Hepatocyte (in vitro differentiated cells): ENCODE results near the gene SLC12A7. TPM values are rescaled to one million over a fixed set of nuclear protein-coding genes. Genes with fewer than 3 reads are reported as not detected.

Source experiments
- DNase-seq: peaks from one replicate; pipeline ENCODE4 v3.0.0-alpha.2; 2016; ENCODE audit warnings: low spot score
- H2AFZ ChIP-seq: fragments of 200-600 bp; sonication (generic); 2 replicates; pipeline ENCODE4 v1.6.0; 2016; ENCODE audit warnings: antibody characterized with exemption, mild to moderate bottlenecking
- H3K27ac ChIP-seq: fragments of 200-600 bp; sonication (generic); 2 replicates; pipeline ENCODE4 v1.5.1; 2016; ENCODE audit warnings: mild to moderate bottlenecking
- H3K27me3 ChIP-seq: fragments of 200-600 bp; sonication (generic); 2 replicates; pipeline ENCODE4 v1.6.1; 2016
- H3K36me3 ChIP-seq: fragments of 200-600 bp; sonication (generic); replicated peaks from 2 replicates; pipeline ENCODE4 v1.5.1; 2016; ENCODE audit warnings: low read depth; ENCODE audit not compliant: insufficient read depth
- H3K4me1 ChIP-seq: fragments of 200-600 bp; sonication (generic); 2 replicates; pipeline ENCODE4 v1.5.1; 2016; ENCODE audit warnings: mild to moderate bottlenecking, moderate library complexity; ENCODE audit not compliant: insufficient read depth
- H3K4me2 ChIP-seq: fragments of 200-600 bp; sonication (generic); 2 replicates; pipeline ENCODE4 v1.6.0; 2016
- H3K4me3 ChIP-seq: fragments of 200-600 bp; sonication (generic); 2 replicates; pipeline ENCODE4 v1.5.1; 2016; ENCODE audit warnings: mild to moderate bottlenecking
- H3K79me2 ChIP-seq: fragments of 200-600 bp; sonication (generic); 2 replicates; pipeline ENCODE4 v1.6.0; 2017; ENCODE audit warnings: mild to moderate bottlenecking
- H3K9me2 ChIP-seq: fragments of 200-600 bp; sonication (generic); replicated peaks from 2 replicates; pipeline ENCODE4 v1.6.0; 2017; ENCODE audit warnings: mild to moderate bottlenecking; ENCODE audit not compliant: insufficient read depth
- H3K9me3 ChIP-seq: fragments of 200-600 bp; sonication (generic); 2 replicates; pipeline ENCODE4 v1.5.1; 2016; ENCODE audit warnings: low read depth, mild to moderate bottlenecking
- H4K20me1 ChIP-seq: fragments of 200-600 bp; sonication (generic); 2 replicates; pipeline ENCODE4 v1.6.0; 2016; ENCODE audit warnings: mild to moderate bottlenecking; ENCODE audit not compliant: insufficient read depth, poor library complexity, severe bottlenecking
- EZH2 ChIP-seq: fragments of 200-600 bp; sonication (generic); IDR thresholded peaks from 2 replicates; pipeline ENCODE4 v1.6.1; 2016; ENCODE audit warnings: antibody characterized with exemption, mild to moderate bottlenecking, borderline replicate concordance
- EZH2phosphoT487 ChIP-seq: fragments of 200-600 bp; sonication (generic); IDR thresholded peaks from one replicate; pipeline ENCODE4 v1.6.1; 2018; ENCODE audit warnings: antibody characterized with exemption, mild to moderate bottlenecking, low read depth, moderate library complexity; ENCODE audit not compliant: unreplicated experiment, severe bottlenecking
- WGBS: methylation state at CpG from one replicate; pipeline ENCODE4 v1.1.6; 2016; ENCODE audit warnings: low lambda C conversion rate; ENCODE audit errors: missing lambda C conversion rate; 5-methylcytosine and 5-hydroxymethylcytosine counted together
- polyA plus RNA-seq: library from polyadenylated mRNA; unstranded; fragments of >200 nt; fragmentation: Nextera tagmentation; extraction: Ambion mirVana; gene quantifications from 2 replicates; pipeline ENCODE4 v1.2.1, GENCODE V29; 2016
- total RNA-seq: library from RNA; depleted of rRNA; stranded (reverse); fragments of >200 nt; gene quantifications from 2 replicates; pipeline ENCODE4 v1.2.3, GENCODE V29; 2014
- TF ChIP-seq, protein P1 (sequence below): fragments of 200-600 bp; sonication (generic); IDR thresholded peaks from 2 replicates; pipeline ENCODE4 v1.5.1; 2016; ENCODE audit warnings: antibody characterized with exemption, mild to moderate bottlenecking; ENCODE audit not compliant: poor library complexity

SLC12A7 gene
- total and polyA plus RNA-seq, 2 experiments from 2014 or later: 30.2 to 34.3 TPM

DNA sequence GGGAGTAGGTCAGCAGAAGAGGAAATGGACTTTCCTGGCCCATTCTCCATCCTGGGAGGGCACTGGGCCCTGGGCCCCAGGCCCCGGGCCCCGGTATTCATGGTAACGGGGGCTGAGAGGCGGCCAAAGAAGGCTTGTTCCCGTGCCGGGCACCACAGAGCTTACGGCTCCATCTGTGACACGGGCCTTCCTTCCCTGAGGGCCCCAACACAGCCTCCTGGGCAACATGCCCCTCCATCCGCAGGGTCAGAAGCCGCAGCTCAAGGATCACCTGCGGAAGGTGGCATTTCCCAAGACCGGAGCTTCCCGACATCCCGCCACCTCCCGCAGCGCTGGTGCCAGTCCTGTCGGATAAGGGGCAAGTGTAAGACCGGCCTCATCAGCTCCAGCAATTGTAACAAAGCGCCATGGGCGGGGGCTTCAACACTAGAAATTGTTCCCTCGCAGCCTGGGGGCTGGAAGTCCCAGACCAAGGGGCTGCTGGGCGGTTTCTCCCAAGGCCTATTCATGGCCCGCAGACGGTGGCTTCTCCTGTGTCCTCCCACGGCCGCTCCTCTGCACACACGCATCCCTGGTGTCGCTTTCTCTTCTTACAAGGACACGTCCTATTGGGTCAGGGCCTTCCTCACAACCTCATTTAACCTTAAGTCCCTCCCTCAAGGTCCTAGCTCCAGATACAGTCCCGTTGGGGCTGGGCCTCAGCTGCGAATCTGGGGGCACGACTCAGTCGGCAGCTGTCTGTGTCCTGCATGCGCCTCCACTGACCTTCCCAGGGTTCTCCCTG is 31.2 kb upstream of the SLC12A7 start:
- Histone ChIP-seq H3K4me1 (no peaks in the 10 kb centered on the region), H3K79me2 (no peaks in the 10 kb centered on the region), H2AFZ (no peak overlapping the region), H3K9me3 (no peaks in the 10 kb centered on the region), H3K36me3 (no peaks in the 10 kb centered on the region), H4K20me1 (no peaks in the 10 kb centered on the region), H3K27ac (no peak overlapping the region), H3K27me3 (no peaks in the 10 kb centered on the region), H3K4me2 (no peak overlapping the region), H3K9me2 (no peaks in the 10 kb centered on the region), H3K4me3 (no peak overlapping the region)
- WGBS: 92% methylated on average over 34 of the region's 34 CpGs
- TF ChIP-seq EZH2phosphoT487 (no peak), EZH2 (no peak)
- TF ChIP-seq, protein P1, sequence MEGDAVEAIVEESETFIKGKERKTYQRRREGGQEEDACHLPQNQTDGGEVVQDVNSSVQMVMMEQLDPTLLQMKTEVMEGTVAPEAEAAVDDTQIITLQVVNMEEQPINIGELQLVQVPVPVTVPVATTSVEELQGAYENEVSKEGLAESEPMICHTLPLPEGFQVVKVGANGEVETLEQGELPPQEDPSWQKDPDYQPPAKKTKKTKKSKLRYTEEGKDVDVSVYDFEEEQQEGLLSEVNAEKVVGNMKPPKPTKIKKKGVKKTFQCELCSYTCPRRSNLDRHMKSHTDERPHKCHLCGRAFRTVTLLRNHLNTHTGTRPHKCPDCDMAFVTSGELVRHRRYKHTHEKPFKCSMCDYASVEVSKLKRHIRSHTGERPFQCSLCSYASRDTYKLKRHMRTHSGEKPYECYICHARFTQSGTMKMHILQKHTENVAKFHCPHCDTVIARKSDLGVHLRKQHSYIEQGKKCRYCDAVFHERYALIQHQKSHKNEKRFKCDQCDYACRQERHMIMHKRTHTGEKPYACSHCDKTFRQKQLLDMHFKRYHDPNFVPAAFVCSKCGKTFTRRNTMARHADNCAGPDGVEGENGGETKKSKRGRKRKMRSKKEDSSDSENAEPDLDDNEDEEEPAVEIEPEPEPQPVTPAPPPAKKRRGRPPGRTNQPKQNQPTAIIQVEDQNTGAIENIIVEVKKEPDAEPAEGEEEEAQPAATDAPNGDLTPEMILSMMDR: no peak
- no peak for DNase-seq

DNA sequence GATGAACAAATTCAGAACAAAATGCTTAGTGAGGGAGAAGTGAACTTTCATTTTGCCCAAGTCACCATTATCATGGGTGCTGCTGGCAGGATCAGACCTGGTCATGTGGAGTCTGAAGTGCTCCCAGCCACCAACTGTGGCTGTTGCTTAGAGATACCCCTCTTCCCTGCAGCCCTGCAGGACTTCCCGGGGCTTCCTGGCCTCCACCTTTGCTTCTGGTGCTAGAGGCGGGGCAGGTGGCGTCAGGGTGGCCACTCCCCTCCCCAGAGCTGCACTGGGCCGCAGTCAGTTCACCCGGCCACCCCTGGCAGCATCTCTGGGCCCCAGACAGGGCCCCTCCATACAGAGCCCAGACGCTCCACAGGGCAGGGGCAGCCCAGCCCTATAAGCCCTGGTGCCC is 30.0 kb upstream of the SLC12A7 start:
- WGBS: 46% methylated on average over 5 of the region's 6 CpGs
- Histone ChIP-seq H3K27me3 (no peaks in the 10 kb centered on the region), H3K27ac (no peak overlapping the region), H3K36me3 (no peaks in the 10 kb centered on the region), H3K4me1 (no peaks in the 10 kb centered on the region), H3K4me2 (no peak overlapping the region), H3K4me3 (no peak overlapping the region), H3K9me3 (no peaks in the 10 kb centered on the region), H2AFZ (no peak overlapping the region), H4K20me1 (no peaks in the 10 kb centered on the region), H3K9me2 (no peaks in the 10 kb centered on the region), H3K79me2 (no peaks in the 10 kb centered on the region)
- DNase-seq: no peak
- TF ChIP-seq EZH2: no peak
- TF ChIP-seq EZH2phosphoT487: no peak
- TF ChIP-seq, protein P1: no peak

DNA sequence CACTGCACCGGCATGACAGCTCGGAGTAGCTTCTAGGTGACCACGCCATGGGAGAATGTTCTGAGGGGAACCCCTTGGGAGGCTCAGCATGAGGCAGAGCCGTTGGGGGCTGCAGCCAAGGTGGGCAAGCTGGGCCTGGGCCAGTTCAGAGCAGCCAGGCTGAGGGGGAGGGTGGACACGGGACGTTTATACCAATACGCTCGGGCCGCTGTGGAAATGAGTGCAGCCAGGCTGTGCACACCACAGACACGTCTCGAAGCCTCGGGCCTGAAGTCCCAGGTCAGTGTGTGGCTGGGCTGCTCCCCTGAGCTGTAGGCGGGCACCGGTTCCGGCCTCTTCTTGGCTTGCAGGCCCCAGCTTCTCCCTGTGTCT is 28.9 kb upstream of the SLC12A7 start:
- H3K79me2 ChIP-seq: no peaks in the 10 kb centered on the region
- H4K20me1 ChIP-seq: no peaks in the 10 kb centered on the region
- H3K4me1 ChIP-seq: no peaks in the 10 kb centered on the region
- H3K36me3 ChIP-seq: no peaks in the 10 kb centered on the region
- DNase-seq: no peak
- no peak overlapping the region for H3K27ac ChIP-seq
- TF ChIP-seq, protein P1: no peak
- TF ChIP-seq EZH2phosphoT487 (no peak), EZH2 (no peak)
- no peaks in the 10 kb centered on the region for H3K9me3 ChIP-seq
- WGBS: 81% methylated on average over 14 of the region's 15 CpGs
- H3K9me2 ChIP-seq: no peaks in the 10 kb centered on the region
- no peak overlapping the region for H3K4me2 ChIP-seq
- H3K4me3 ChIP-seq: no peak overlapping the region
- no peaks in the 10 kb centered on the region for H3K27me3 ChIP-seq
- no peak overlapping the region for H2AFZ ChIP-seq
